Kidney (tissue), 14 donors: ENCODE measurements around the gene TERT. TPM values are rescaled to one million over a fixed set of nuclear protein-coding genes. Genes with fewer than 3 reads are reported as not detected.

Source experiments
- DNase-seq, 5 donors: peaks; one replicate each; pipeline ENCODE4 v3.0.0-alpha.2; 2013 to 2020
- FAIRE-seq: peaks from 2 replicates; lab custom pipeline; 2012; peaks lifted over from hg19 to GRCh38; lab: Jason Lieb, UNC
- H3K27ac ChIP-seq, 2 donors: one replicate each; pipeline ENCODE4 v1.7.0; 2013; ENCODE audit warnings: low read depth in 2 of 2, low read length in 2 of 2, inconsistent platforms in 1 of 2
- H3K27me3 ChIP-seq: one replicate; pipeline ENCODE4 v1.7.1; 2013; ENCODE audit warnings: low read length, inconsistent platforms; ENCODE audit not compliant: control insufficient read depth, insufficient read depth
- H3K36me3 ChIP-seq, 3 donors: one replicate each; pipeline versions ENCODE4 v1.7.0 to v1.7.1; 2013; ENCODE audit warnings: low read length in 3 of 3, control low read depth in 1 of 3, inconsistent platforms in 1 of 3; ENCODE audit not compliant: insufficient read depth in 3 of 3, control insufficient read depth in 2 of 3
- H3K4me1 ChIP-seq, 3 donors: one replicate each; pipeline versions ENCODE4 v1.7.0 to v1.7.1; 2013; ENCODE audit warnings: low read length in 3 of 3, inconsistent platforms in 1 of 3, low read depth in 1 of 3; ENCODE audit not compliant: control insufficient read depth in 2 of 3, insufficient read depth in 2 of 3
- H3K4me3 ChIP-seq, 3 donors: one replicate each; pipeline versions ENCODE4 v1.7.0 to v1.8.1; 2013; ENCODE audit warnings: low read length in 3 of 3, control low read depth in 1 of 3, inconsistent platforms in 1 of 3
- H3K9ac ChIP-seq, 3 donors: one replicate each; pipeline versions ENCODE4 v1.7.0 to v1.7.1; 2013; ENCODE audit warnings: low read length in 3 of 3, control low read depth in 1 of 3, inconsistent platforms in 1 of 3
- H3K9me3 ChIP-seq, 3 donors: one replicate each; pipeline versions ENCODE4 v1.7.0 to v1.7.1; 2013; ENCODE audit warnings: low read length in 3 of 3, control low read depth in 1 of 3, inconsistent platforms in 1 of 3; ENCODE audit not compliant: control insufficient read depth in 2 of 3, insufficient read depth in 1 of 3
- intact Hi-C: fragments of 100-400 bp; cut with DNase I; formaldehyde crosslinking; loops from one replicate; pipeline ENCODE4 v1.11.1; 2022
- polyA plus RNA-seq: library from polyadenylated mRNA; stranded (reverse); fragments of 350-450 nt; fragmentation: Illumina TruSeq; extraction: RNeasy Lipid Tissue Mini Kit (QIAGEN cat#74804); gene quantifications from one replicate; pipeline ENCODE4 v1.2.3, GENCODE V29; 2014; ENCODE audit warnings: low read depth, low replicate concordance; ENCODE audit not compliant: insufficient read depth
- total RNA-seq: library from RNA; stranded (reverse); fragmentation: NEBNext Ultra II Directional; extraction: Animal tissue kit (Norgen Biotek cat#: 25700); gene quantifications from one replicate; pipeline ENCODE4 v1.2.1, GENCODE V29; 2021
- TF ChIP-seq, protein P1 (sequence below): IDR thresholded peaks from 3 replicates; pipeline ENCODE4 v1.5.1; 2012; ENCODE audit warnings: mild to moderate bottlenecking, moderate library complexity, borderline replicate concordance; ENCODE audit not compliant: insufficient read depth; ENCODE audit errors: extremely low read depth
- donor health status: control.
- donor health status: control.
- donor health status: control.
- donor health status: control.
- donor health status: control.
- donor health status: DM: yes; HTN: yes; CAD: no.
- donor health status: Normal renal cell carcinoma (clear cell type).

Gene TERT
- total and polyA plus RNA-seq, 2 donors from 2014 or later: 0.91 TPM; not detected in 1

DNA sequence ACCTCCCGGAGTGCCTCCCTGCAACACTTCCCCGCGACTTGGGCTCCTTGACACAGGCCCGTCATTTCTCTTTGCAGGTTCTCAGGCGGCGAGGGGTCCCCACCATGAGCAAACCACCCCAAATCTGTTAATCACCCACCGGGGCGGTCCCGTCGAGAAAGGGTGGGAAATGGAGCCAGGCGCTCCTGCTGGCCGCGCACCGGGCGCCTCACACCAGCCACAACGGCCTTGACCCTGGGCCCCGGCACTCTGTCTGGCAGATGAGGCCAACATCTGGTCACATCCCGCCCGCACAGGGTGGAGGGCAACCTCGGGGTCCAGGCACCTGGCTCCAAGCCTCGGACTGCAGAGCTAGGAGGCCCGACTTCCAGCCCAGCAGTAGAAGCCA is 776 bp upstream of the TERT start:
- intact Hi-C loops: no loop called here
- FAIRE-seq: no peak
- H3K9me3 ChIP-seq: no peaks in the 10 kb centered on the region
- TF ChIP-seq, protein P1, sequence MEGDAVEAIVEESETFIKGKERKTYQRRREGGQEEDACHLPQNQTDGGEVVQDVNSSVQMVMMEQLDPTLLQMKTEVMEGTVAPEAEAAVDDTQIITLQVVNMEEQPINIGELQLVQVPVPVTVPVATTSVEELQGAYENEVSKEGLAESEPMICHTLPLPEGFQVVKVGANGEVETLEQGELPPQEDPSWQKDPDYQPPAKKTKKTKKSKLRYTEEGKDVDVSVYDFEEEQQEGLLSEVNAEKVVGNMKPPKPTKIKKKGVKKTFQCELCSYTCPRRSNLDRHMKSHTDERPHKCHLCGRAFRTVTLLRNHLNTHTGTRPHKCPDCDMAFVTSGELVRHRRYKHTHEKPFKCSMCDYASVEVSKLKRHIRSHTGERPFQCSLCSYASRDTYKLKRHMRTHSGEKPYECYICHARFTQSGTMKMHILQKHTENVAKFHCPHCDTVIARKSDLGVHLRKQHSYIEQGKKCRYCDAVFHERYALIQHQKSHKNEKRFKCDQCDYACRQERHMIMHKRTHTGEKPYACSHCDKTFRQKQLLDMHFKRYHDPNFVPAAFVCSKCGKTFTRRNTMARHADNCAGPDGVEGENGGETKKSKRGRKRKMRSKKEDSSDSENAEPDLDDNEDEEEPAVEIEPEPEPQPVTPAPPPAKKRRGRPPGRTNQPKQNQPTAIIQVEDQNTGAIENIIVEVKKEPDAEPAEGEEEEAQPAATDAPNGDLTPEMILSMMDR: no peak
- H3K27me3 ChIP-seq: peaks cover 5% of the 10 kb centered on the region
- no peaks in the 10 kb centered on the region for H3K36me3 ChIP-seq
- H3K4me3 ChIP-seq: no peak overlapping the region
- no peak overlapping the region for H3K9ac ChIP-seq
- no peak overlapping the region for H3K27ac ChIP-seq
- peak in 1 of 5 donors; percentile 55 for DNase-seq
- peaks cover 0 to 2% (median 0%) of the 10 kb centered on the region in 3 donors for H3K4me1 ChIP-seq

DNA sequence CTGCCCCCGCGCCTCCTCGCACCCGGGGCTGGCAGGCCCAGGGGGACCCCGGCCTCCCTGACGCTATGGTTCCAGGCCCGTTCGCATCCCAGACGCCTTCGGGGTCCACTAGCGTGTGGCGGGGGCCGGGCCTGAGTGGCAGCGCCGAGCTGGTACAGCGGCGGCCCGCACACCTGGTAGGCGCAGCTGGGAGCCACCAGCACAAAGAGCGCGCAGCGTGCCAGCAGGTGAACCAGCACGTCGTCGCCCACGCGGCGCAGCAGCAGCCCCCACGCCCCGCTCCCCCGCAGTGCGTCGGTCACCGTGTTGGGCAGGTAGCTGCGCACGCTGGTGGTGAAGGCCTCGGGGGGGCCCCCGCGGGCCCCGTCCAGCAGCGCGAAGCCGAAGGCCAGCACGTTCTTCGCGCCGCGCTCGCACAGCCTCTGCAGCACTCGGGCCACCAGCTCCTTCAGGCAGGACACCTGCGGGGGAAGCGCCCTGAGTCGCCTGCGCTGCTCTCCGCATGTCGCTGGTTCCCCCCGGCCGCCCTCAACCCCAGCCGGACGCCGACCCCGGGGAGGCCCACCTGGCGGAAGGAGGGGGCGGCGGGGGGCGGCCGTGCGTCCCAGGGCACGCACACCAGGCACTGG is 548 bp downstream of the TERT start:
- H3K4me1 ChIP-seq: peaks cover 0 to 2% (median 0%) of the 10 kb centered on the region in 3 donors
- no peak for FAIRE-seq
- H3K27me3 ChIP-seq: peaks cover 5% of the 10 kb centered on the region
- TF ChIP-seq, protein P1: no peak
- no peak overlapping the region for H3K27ac ChIP-seq
- H3K36me3 ChIP-seq: no peaks in the 10 kb centered on the region
- H3K9ac ChIP-seq: no peak overlapping the region
- peak in 4 of 5 donors; percentile 33 to 70 (median 44) for DNase-seq
- H3K4me3 ChIP-seq: no peak overlapping the region
- no peaks in the 10 kb centered on the region for H3K9me3 ChIP-seq
- intact Hi-C loops: no loop called here

DNA sequence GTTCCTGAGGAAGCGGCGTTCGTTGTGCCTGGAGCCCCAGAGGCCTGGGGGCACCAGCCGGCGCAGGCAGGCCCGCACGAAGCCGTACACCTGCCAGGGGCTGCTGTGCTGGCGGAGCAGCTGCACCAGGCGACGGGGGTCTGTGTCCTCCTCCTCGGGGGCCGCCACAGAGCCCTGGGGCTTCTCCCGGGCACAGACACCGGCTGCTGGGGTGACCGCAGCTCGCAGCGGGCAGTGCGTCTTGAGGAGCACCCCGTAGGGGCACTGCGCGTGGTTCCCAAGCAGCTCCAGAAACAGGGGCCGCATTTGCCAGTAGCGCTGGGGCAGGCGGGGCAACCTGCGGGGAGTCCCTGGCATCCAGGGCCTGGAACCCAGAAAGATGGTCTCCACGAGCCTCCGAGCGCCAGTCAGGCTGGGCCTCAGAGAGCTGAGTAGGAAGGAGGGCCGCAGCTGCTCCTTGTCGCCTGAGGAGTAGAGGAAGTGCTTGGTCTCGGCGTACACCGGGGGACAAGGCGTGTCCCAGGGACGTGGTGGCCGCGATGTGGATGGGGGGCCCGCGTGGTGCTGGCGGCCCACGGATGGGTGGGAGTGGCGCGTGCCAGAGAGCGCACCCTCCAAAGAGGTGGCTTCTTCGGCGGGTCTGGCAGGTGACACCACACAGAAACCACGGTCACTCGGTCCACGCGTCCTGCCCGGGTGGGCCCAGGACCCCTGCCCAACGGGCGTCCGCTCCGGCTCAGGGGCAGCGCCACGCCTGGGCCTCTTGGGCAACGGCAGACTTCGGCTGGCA is 1.3 kb downstream of the TERT start:
- peak in 2 of 5 donors; percentile 44 to 49 for DNase-seq

More for the DNA sequence above, 1.3 kb downstream of the TERT start:
- FAIRE-seq: no peak
- TF ChIP-seq, protein P1: no peak
- intact Hi-C loops: no loop called here
- H3K9ac ChIP-seq: no peak overlapping the region
- H3K36me3 ChIP-seq: no peaks in the 10 kb centered on the region
- peaks cover 5% of the 10 kb centered on the region for H3K27me3 ChIP-seq
- no peak overlapping the region for H3K4me3 ChIP-seq
- H3K4me1 ChIP-seq: peaks cover 0 to 2% (median 0%) of the 10 kb centered on the region in 3 donors
- H3K27ac ChIP-seq: no peak overlapping the region
- no peaks in the 10 kb centered on the region for H3K9me3 ChIP-seq
